Loucy (cell line): ENCODE data around the gene LRRC15.

ENCODE experiments used
- H2AFZ ChIP-seq: fragments of 200-600 bp; sonication (generic); 2 replicates; pipeline ENCODE4 v1.6.0; 2016; ENCODE audit warnings: antibody characterized with exemption, mild to moderate bottlenecking, low read length, moderate library complexity
- H3F3A ChIP-seq: fragments of 200-600 bp; 2 replicates; pipeline ENCODE4 v1.6.0; 2016; ENCODE audit warnings: antibody characterized with exemption, low read depth, mild to moderate bottlenecking
- H3K27me3 ChIP-seq: fragments of 200-600 bp; sonication (generic); 2 replicates; pipeline ENCODE4 v1.6.1; 2014; ENCODE audit warnings: low read length, mild to moderate bottlenecking; ENCODE audit not compliant: insufficient read depth, poor library complexity, severe bottlenecking
- H3K36me3 ChIP-seq: fragments of 200-600 bp; sonication (generic); 2 replicates; pipeline ENCODE4 v1.6.1; 2016; ENCODE audit warnings: low read length; ENCODE audit not compliant: insufficient read depth
- H3K4me1 ChIP-seq: fragments of 200-600 bp; sonication (generic); 2 replicates; pipeline ENCODE4 v1.5.1; 2014; ENCODE audit warnings: low read length, mild to moderate bottlenecking; ENCODE audit not compliant: insufficient read depth, poor library complexity, severe bottlenecking
- H3K4me2 ChIP-seq: fragments of 200-600 bp; sonication (generic); 2 replicates; pipeline ENCODE4 v1.6.0; 2014; ENCODE audit warnings: antibody characterized with exemption, low read length, low read depth, mild to moderate bottlenecking; ENCODE audit not compliant: poor library complexity, severe bottlenecking
- H3K4me3 ChIP-seq: fragments of 200-600 bp; sonication (generic); 2 replicates; pipeline ENCODE4 v1.5.1; 2014; ENCODE audit warnings: low read length, mild to moderate bottlenecking, mixed read lengths; ENCODE audit not compliant: poor library complexity, severe bottlenecking
- H3K79me2 ChIP-seq: fragments of 200-600 bp; sonication (generic); 2 replicates; pipeline ENCODE4 v1.6.1; 2014; ENCODE audit warnings: low read length; ENCODE audit not compliant: insufficient read depth
- H3K9ac ChIP-seq: fragments of 200-600 bp; sonication (generic); 2 replicates; pipeline ENCODE4 v1.6.0; 2014; ENCODE audit warnings: mild to moderate bottlenecking, low read depth, low read length, moderate library complexity; ENCODE audit not compliant: poor library complexity, severe bottlenecking
- H3K9me2 ChIP-seq: fragments of 200-600 bp; sonication (generic); replicated peaks from 2 replicates; pipeline ENCODE4 v1.6.1; 2016; ENCODE audit warnings: low read depth, low read length, mixed read lengths
- H3K9me3 ChIP-seq: fragments of 200-600 bp; sonication (generic); 2 replicates; pipeline ENCODE4 v1.6.1; 2014; ENCODE audit warnings: mild to moderate bottlenecking, antibody characterized with exemption, low read length, low read depth; ENCODE audit not compliant: insufficient read depth
- H4K20me1 ChIP-seq: fragments of 200-600 bp; sonication (generic); 2 replicates; pipeline ENCODE4 v1.6.0; 2014; ENCODE audit warnings: antibody characterized with exemption, low read length, mild to moderate bottlenecking; ENCODE audit not compliant: insufficient read depth, poor library complexity, severe bottlenecking
- CTCF ChIP-seq: fragments of 200-600 bp; sonication (generic); conservative IDR thresholded peaks from 2 replicates; pipeline ENCODE4 v1.5.1; 2014; ENCODE audit warnings: mild to moderate bottlenecking, antibody characterized with exemption, low read length
- EZH2phosphoT487 ChIP-seq: fragments of 200-600 bp; IDR thresholded peaks from 2 replicates; pipeline ENCODE4 v1.6.1; 2018; ENCODE audit warnings: antibody characterized with exemption, mild to moderate bottlenecking, moderate library complexity, borderline replicate concordance

Gene LRRC15

GRCh38 chr3:194312743-194313281 lies 56.7 kb downstream of the LRRC15 start:
- no peak for TF ChIP-seq CTCF
- no peak for TF ChIP-seq EZH2phosphoT487
- H3K9me3 ChIP-seq = 0 out of 2 replicates have a peak, but pooled peaks cover under 1% of the 10 kb centered on the region
- no peaks in the 10 kb centered on the region for H3F3A ChIP-seq
- H4K20me1 ChIP-seq = no peaks in the 10 kb centered on the region
- no peaks in the 10 kb centered on the region for H3K79me2 ChIP-seq
- H3K4me3 ChIP-seq = no peak overlapping the region
- no peaks in the 10 kb centered on the region for H3K36me3 ChIP-seq
- H3K27me3 ChIP-seq = no peaks in the 10 kb centered on the region
- no peak overlapping the region for H3K4me2 ChIP-seq
- peaks cover 40% of the 10 kb centered on the region for H3K4me1 ChIP-seq
- no peaks in the 10 kb centered on the region for H3K9me2 ChIP-seq
- no peak overlapping the region for H2AFZ ChIP-seq
- H3K9ac ChIP-seq = no peak overlapping the region

GRCh38 chr3:194312186-194312742 lies 57.3 kb downstream of the LRRC15 start:
- Histone ChIP-seq H3K9me3 (no peaks in the 10 kb centered on the region), H3K9ac (no peak overlapping the region), H3K27me3 (no peaks in the 10 kb centered on the region), H3K4me1 (peaks cover 45% of the 10 kb centered on the region), H3K9me2 (no peaks in the 10 kb centered on the region), H3K79me2 (no peaks in the 10 kb centered on the region), H3K36me3 (no peaks in the 10 kb centered on the region), H4K20me1 (no peaks in the 10 kb centered on the region), H3F3A (peaks cover 2% of the 10 kb centered on the region; the same call in 1 of the 2 replicates), H3K4me3 (no peak overlapping the region), H2AFZ (no peak overlapping the region), H3K4me2 (no peak overlapping the region)
- no peak for TF ChIP-seq CTCF
- no peak for TF ChIP-seq EZH2phosphoT487

- H3F3A ChIP-seq = peaks cover 10% of the 10 kb centered on the region
- no peaks in the 10 kb centered on the region for H3K27me3 ChIP-seq
- no peaks in the 10 kb centered on the region for H3K36me3 ChIP-seq
- H3K9me2 ChIP-seq = no peaks in the 10 kb centered on the region
- H2AFZ ChIP-seq = no peak overlapping the region
- no peaks in the 10 kb centered on the region for H4K20me1 ChIP-seq
- no peak overlapping the region for H3K4me3 ChIP-seq
- no peak overlapping the region for H3K4me2 ChIP-seq
- no peaks in the 10 kb centered on the region for H3K9me3 ChIP-seq
- no peak overlapping the region for H3K9ac ChIP-seq
- no peaks in the 10 kb centered on the region for H3K79me2 ChIP-seq
- H3K4me1 ChIP-seq = peaks cover 55% of the 10 kb centered on the region
- TF ChIP-seq CTCF = no peak
- no peak for TF ChIP-seq EZH2phosphoT487
Measured at GRCh38 chr3:194311000-194311399, 58.5 kb downstream of the LRRC15 start.
